Measurements from ENCODE around the gene IQSEC3.

GRCh38 chr12:174124-174523, 107.6 kb downstream of the IQSEC3 start:
- TF ChIP-seq CTCF (IDR thresholded peaks at IDR 0.05; ENCODE audit: low read length): no peak
- no peak for TF ChIP-seq EZH2phosphoT487 (IDR thresholded peaks at IDR 0.05; ENCODE audit: low read length)
